ENCODE measurements around the gene GATA3.

The GATA3 gene

GRCh38 chr10:8044331-8044907, 10.1 kb upstream of the GATA3 start:
- no peak overlapping the region for H3K4me3 ChIP-seq (replicated peaks; ENCODE audit: insufficient read depth, low read length)
- no peak for DNase-seq (ENCODE audit: low read depth in 1 of 2, low spot score in 1 of 2)
- peaks cover 23% of the 10 kb centered on the region for H3K27me3 ChIP-seq (ENCODE audit: insufficient read depth, poor library complexity, severe bottlenecking)
- no peak overlapping the region for H3K27ac ChIP-seq (replicated peaks)
- TF ChIP-seq SPI1 (IDR thresholded peaks at IDR 0.05; ENCODE audit: borderline replicate concordance, low read depth) (no peak), CTCF (IDR thresholded peaks at IDR 0.05; ENCODE audit: insufficient read depth, low read length) (no peak), GABPA (IDR thresholded peaks at IDR 0.05; ENCODE audit: low read depth) (no peak), POLR2AphosphoS5 (IDR thresholded peaks at IDR 0.05; ENCODE audit: low read depth) (no peak), REST (IDR thresholded peaks at IDR 0.05; ENCODE audit: insufficient replicate concordance, low read depth) (no peak)

- Histone ChIP-seq H3K27ac (replicated peaks) (no peak overlapping the region), H3K27me3 (ENCODE audit: insufficient read depth, poor library complexity, severe bottlenecking) (peaks cover 23% of the 10 kb centered on the region), H3K4me3 (replicated peaks; ENCODE audit: insufficient read depth, low read length) (peak overlapping the region; percentile 29)
- TF ChIP-seq GABPA (IDR thresholded peaks at IDR 0.05; ENCODE audit: low read depth), result no peak
- TF ChIP-seq SPI1 (IDR thresholded peaks at IDR 0.05; ENCODE audit: borderline replicate concordance, low read depth), result no peak
- no peak for TF ChIP-seq CTCF (IDR thresholded peaks at IDR 0.05; ENCODE audit: insufficient read depth, low read length)
- no peak for DNase-seq (ENCODE audit: low read depth in 1 of 2, low spot score in 1 of 2)
Measured at GRCh38 chr10:8044908-8045725, 9.4 kb upstream of the GATA3 start.

- Histone ChIP-seq H3K27me3 (ENCODE audit: insufficient read depth, poor library complexity, severe bottlenecking) (peaks cover 22% of the 10 kb centered on the region), H3K4me3 (replicated peaks; ENCODE audit: insufficient read depth, low read length) (no peak overlapping the region), H3K27ac (replicated peaks) (no peak overlapping the region)
- TF ChIP-seq REST (IDR thresholded peaks at IDR 0.05; ENCODE audit: insufficient replicate concordance, low read depth) (no peak), SPI1 (IDR thresholded peaks at IDR 0.05; ENCODE audit: borderline replicate concordance, low read depth) (no peak), POLR2AphosphoS5 (IDR thresholded peaks at IDR 0.05; ENCODE audit: low read depth) (no peak), CTCF (IDR thresholded peaks at IDR 0.05; ENCODE audit: insufficient read depth, low read length) (no peak), GABPA (IDR thresholded peaks at IDR 0.05; ENCODE audit: low read depth) (no peak)
- DNase-seq (ENCODE audit: low read depth in 1 of 2, low spot score in 1 of 2), result no peak
Measured at GRCh38 chr10:8045726-8046494, 8.6 kb upstream of the GATA3 start.

All from HL-60 (cell line).